ENCODE measurements around the gene COL27A1. TPM values are rescaled to one million over a fixed set of nuclear protein-coding genes. Genes with fewer than 3 reads are reported as not detected.

The COL27A1 gene
- total and polyA plus RNA-seq, 8 donors, result 9.7 to 109 (median 19.6) TPM

DNA sequence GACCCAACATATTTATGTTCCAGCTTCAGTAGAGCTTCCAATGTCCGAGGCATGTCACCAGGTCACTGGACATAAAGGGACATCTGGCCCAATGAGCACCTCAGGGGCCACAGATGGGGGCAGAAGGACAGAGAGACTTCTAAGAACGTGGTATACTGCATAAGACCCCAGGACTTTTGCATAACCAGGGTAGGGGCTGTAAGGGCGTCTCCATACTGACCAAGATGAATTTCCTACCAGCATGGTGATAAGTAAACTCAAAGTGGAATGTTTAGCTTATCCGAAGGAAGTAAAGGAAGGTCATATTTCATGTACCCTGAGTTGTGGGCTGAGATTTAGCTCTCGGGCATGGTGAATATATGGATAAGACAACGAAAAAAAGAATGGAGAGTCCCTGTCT lies 17.5 kb upstream of the COL27A1 start:
- H3K9me3 ChIP-seq, result no peaks in the 10 kb centered on the region
- H3K4me1 ChIP-seq, result no peaks in the 10 kb centered on the region
- intact Hi-C loops (cut with DNase I), result no loop called here
- H3K27ac ChIP-seq, result no peak overlapping the region
- 80 to 83% methylated on average over 6 of the region's 6 CpGs for WGBS, 2 donors
- no peak for ATAC-seq
- no peak for DNase-seq
- H3K27me3 ChIP-seq, result no peaks in the 10 kb centered on the region
- no peaks in the 10 kb centered on the region for H3K36me3 ChIP-seq
- no peak for FAIRE-seq
- TF ChIP-seq CTCF (IDR thresholded peaks at IDR 0.05), result no peak
- H3K4me3 ChIP-seq, result no peak overlapping the region

DNA sequence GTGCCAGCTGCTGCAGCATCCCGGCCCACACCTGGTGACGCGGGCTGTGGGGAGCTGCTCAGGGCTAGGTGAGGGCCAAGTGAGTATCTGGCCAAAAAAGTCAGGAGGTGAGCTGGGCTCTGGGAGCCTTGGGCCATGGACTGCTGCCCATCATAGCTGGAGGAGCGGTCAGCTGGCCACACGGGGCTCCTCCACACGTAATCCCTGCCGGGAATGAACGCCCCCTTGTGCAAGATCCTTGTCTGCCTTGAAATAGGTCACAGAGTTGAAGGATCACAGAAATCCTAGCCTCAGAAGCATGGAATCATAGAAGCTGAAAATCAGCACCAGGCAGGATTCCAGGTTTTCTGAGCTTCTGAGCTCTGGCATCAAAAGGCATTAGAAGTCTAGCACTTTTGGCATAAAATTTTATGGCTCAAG lies 16.8 kb upstream of the COL27A1 start:
- H3K27me3 ChIP-seq, result no peaks in the 10 kb centered on the region
- whole genome bisulfite sequencing, 2 donors, result 83 to 86% methylated on average over 8 of the region's 8 CpGs
- no peak for DNase-seq
- peak in 2 of 4 donors; percentile 33 to 43 for ATAC-seq
- FAIRE-seq, result no peak
- intact Hi-C loops (cut with DNase I), result no loop called here
- no peak overlapping the region for H3K27ac ChIP-seq
- H3K4me1 ChIP-seq, result no peaks in the 10 kb centered on the region
- no peak for TF ChIP-seq CTCF (IDR thresholded peaks at IDR 0.05)
- H3K4me3 ChIP-seq, result no peak overlapping the region
- H3K9me3 ChIP-seq, result no peaks in the 10 kb centered on the region
- H3K36me3 ChIP-seq, result no peaks in the 10 kb centered on the region

DNA sequence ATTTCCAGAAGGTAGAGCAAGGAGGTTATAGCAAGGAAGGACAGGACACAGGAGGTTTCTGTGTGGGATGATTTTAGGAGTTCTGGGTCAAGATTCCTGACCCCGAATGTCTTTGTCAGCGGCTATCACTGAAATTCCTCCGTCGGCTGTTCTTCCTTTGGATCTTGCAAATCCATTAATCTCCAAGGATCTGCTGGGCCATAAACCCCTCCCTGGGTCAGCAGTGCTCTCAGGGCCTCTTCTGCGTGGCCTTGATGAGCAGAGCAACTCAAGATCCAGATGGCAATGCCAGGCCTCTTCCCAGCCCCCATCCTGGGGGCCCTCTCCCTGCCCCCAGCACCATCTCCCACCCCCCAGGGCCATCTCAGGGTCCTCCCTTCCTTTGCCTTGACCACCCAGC lies 16.3 kb upstream of the COL27A1 start:
- FAIRE-seq, result no peak
- no peak for TF ChIP-seq CTCF (IDR thresholded peaks at IDR 0.05)
- H3K27ac ChIP-seq, result no peak overlapping the region
- no peaks in the 10 kb centered on the region for H3K36me3 ChIP-seq
- H3K4me3 ChIP-seq, result no peak overlapping the region
- WGBS, 2 donors, result 91 to 93% methylated on average over 5 of the region's 5 CpGs
- no peaks in the 10 kb centered on the region for H3K27me3 ChIP-seq
- no peak for ATAC-seq
- H3K9me3 ChIP-seq, result no peaks in the 10 kb centered on the region
- intact Hi-C loops (cut with DNase I), result no loop called here
- H3K4me1 ChIP-seq, result no peaks in the 10 kb centered on the region
- DNase-seq, result no peak

- intact Hi-C loops (cut with DNase I), result no loop called here
- 95 to 97% methylated on average over 2 of the region's 2 CpGs for WGBS, 2 donors
- ATAC-seq, result no peak
- FAIRE-seq, result no peak
- H3K4me1 ChIP-seq, result no peaks in the 10 kb centered on the region
- TF ChIP-seq CTCF (IDR thresholded peaks at IDR 0.05), result no peak
- H3K9me3 ChIP-seq, result no peaks in the 10 kb centered on the region
- DNase-seq, result no peak
- H3K27me3 ChIP-seq, result no peaks in the 10 kb centered on the region
- no peak overlapping the region for H3K4me3 ChIP-seq
- no peak overlapping the region for H3K27ac ChIP-seq
- no peaks in the 10 kb centered on the region for H3K36me3 ChIP-seq
Measured at GRCh38 chr9:114140401-114140800, 14.9 kb upstream of the COL27A1 start.

DNA sequence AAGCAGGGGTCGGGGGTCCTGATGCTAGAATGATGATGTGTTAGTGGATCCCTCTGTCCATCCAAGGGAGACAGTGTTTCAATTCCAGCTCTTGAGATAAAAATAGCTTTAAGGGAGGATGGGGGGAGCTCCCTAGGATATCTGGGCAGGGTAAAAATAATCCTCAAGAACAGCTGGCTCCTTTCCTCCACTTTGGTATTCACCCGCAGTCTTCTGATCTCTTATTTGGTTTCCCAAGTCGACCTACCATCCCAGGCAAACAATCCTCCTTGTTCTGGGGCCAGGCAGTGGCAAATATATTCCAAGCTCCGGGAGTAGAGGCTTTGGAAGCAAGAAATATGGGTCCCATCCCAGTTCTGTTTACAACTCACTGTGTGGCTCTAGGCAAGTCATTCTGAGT lies 14.5 kb upstream of the COL27A1 start:
- no peak overlapping the region for H3K27ac ChIP-seq
- no peaks in the 10 kb centered on the region for H3K27me3 ChIP-seq
- no peak overlapping the region for H3K4me3 ChIP-seq
- intact Hi-C loops (cut with DNase I), result no loop called here
- DNase-seq (no peak), FAIRE-seq (no peak), ATAC-seq (no peak)
- no peaks in the 10 kb centered on the region for H3K9me3 ChIP-seq
- H3K4me1 ChIP-seq, result no peaks in the 10 kb centered on the region
- H3K36me3 ChIP-seq, result no peaks in the 10 kb centered on the region
- WGBS, 2 donors, result 63 to 64% methylated on average over 4 of the region's 4 CpGs
- no peak for TF ChIP-seq CTCF (IDR thresholded peaks at IDR 0.05)
